Activated CD8-positive, alpha-beta T cell treated with anti-CD3 and anti-CD28 coated beads, Interleukin-2, amount 10 ng/mL, durations not matched to agents 7 days and 5 days (primary cell): ENCODE measurements around the gene TCIRG1. TPM values are rescaled to one million over a fixed set of nuclear protein-coding genes. Genes with fewer than 3 reads are reported as not detected.

Experiments used
- ATAC-seq: fragments of 150-1000 bp; cut with Tn5 transposase; one replicate; pipeline ENCODE4 v1.10.0; 2021; ENCODE audit warnings: moderate library complexity
- CTCF ChIA-PET: fragments of 350-600 bp; sonication (Branson Sonifier 250); formaldehyde crosslinking; loops from one replicate; lab custom pipeline; 2021; ENCODE audit warnings: antibody characterized with exemption; lab: Charles Lee
- POLR2A ChIA-PET: fragments of 350-600 bp; sonication (Branson Sonifier 250); formaldehyde crosslinking; loops from one replicate; lab custom pipeline; 2021; ENCODE audit warnings: antibody characterized with exemption; lab: Charles Lee
- DNase-seq: peaks from one replicate; pipeline ENCODE4 v3.0.0-alpha.2; 2020
- H3K27ac Mint-ChIP-seq: one replicate; pipeline ENCODE4 v1.8.0; 2021; ENCODE audit warnings: mild to moderate bottlenecking, mixed read lengths
- H3K27me3 Mint-ChIP-seq: one replicate; pipeline ENCODE4 v1.8.0; 2021; ENCODE audit warnings: low read depth, mixed read lengths
- H3K36me3 Mint-ChIP-seq: one replicate; pipeline ENCODE4 v1.8.0; 2021; ENCODE audit warnings: low read depth, mixed read lengths
- H3K4me1 Mint-ChIP-seq: one replicate; pipeline ENCODE4 v1.8.0; 2021; ENCODE audit warnings: low read depth, mixed read lengths
- H3K4me3 Mint-ChIP-seq: one replicate; pipeline ENCODE4 v1.8.0; 2021; ENCODE audit warnings: mild to moderate bottlenecking, mixed read lengths
- H3K9me3 Mint-ChIP-seq: one replicate; pipeline ENCODE4 v1.8.0; 2022; ENCODE audit warnings: mixed read lengths; ENCODE audit not compliant: insufficient read depth
- total RNA-seq, 2 experiments: library from RNA; stranded (reverse); gene quantifications; one replicate each; pipeline ENCODE4 v1.2.3, GENCODE V29; 2021

The TCIRG1 gene
- total RNA-seq, 2 experiments from 2014 or later: 238 to 263 TPM

GRCh38 chr11:68071281-68072048 is 32.6 kb downstream of the TCIRG1 start:
- DNase-seq (no peak), ATAC-seq (no peak)
- Mint-ChIP-seq H3K4me3 (no peak overlapping the region), H3K9me3 (no peaks in the 10 kb centered on the region), H3K4me1 (no peaks in the 10 kb centered on the region), H3K27ac (no peak overlapping the region), H3K27me3 (no peaks in the 10 kb centered on the region), H3K36me3 (peaks cover 17% of the 10 kb centered on the region)
- CTCF ChIA-PET: interaction anchor here (1.2 kb wide), 1 partner anchor 10 kb away, joined by 3 read pairs; no protein-coding TSS in a partner anchor
- POLR2A ChIA-PET: no interaction called here

GRCh38 chr11:68074584-68075352 is 35.9 kb downstream of the TCIRG1 start:
- Mint-ChIP-seq H3K4me1 (no peaks in the 10 kb centered on the region), H3K9me3 (no peaks in the 10 kb centered on the region), H3K4me3 (no peak overlapping the region), H3K27ac (no peak overlapping the region), H3K36me3 (peaks cover 9% of the 10 kb centered on the region), H3K27me3 (no peaks in the 10 kb centered on the region)
- ATAC-seq: no peak
- ChIA-PET CTCF (no interaction called here), POLR2A (no interaction called here)
- no peak for DNase-seq

- Mint-ChIP-seq H3K4me3 (no peak overlapping the region), H3K4me1 (no peaks in the 10 kb centered on the region), H3K27ac (no peak overlapping the region), H3K27me3 (no peaks in the 10 kb centered on the region), H3K9me3 (no peaks in the 10 kb centered on the region), H3K36me3 (no peaks in the 10 kb centered on the region)
- POLR2A ChIA-PET: no interaction called here
- ATAC-seq (no peak), DNase-seq (no peak)
- CTCF ChIA-PET: no interaction called here
Observed at GRCh38 chr11:68076371-68077042, 37.7 kb downstream of the TCIRG1 start.

- Mint-ChIP-seq H3K9me3 (no peaks in the 10 kb centered on the region), H3K27me3 (no peaks in the 10 kb centered on the region), H3K4me3 (no peak overlapping the region), H3K36me3 (no peaks in the 10 kb centered on the region), H3K4me1 (no peaks in the 10 kb centered on the region), H3K27ac (no peak overlapping the region)
- ATAC-seq: no peak
- ChIA-PET CTCF (no interaction called here), POLR2A (no interaction called here)
- DNase-seq: no peak
Observed at GRCh38 chr11:68077617-68078582, 39.1 kb downstream of the TCIRG1 start.

GRCh38 chr11:68080860-68081259 is 42.0 kb downstream of the TCIRG1 start:
- Mint-ChIP-seq H3K27ac (no peak overlapping the region), H3K27me3 (no peaks in the 10 kb centered on the region), H3K36me3 (no peaks in the 10 kb centered on the region), H3K9me3 (no peaks in the 10 kb centered on the region), H3K4me3 (no peak overlapping the region), H3K4me1 (no peaks in the 10 kb centered on the region)
- no peak for DNase-seq
- POLR2A ChIA-PET: no interaction called here
- no peak for ATAC-seq
- CTCF ChIA-PET: no interaction called here

- POLR2A ChIA-PET: no interaction called here
- H3K9me3 Mint-ChIP-seq: no peaks in the 10 kb centered on the region
- DNase-seq (no peak), ATAC-seq (no peak)
- H3K27ac Mint-ChIP-seq: no peak overlapping the region
- H3K4me1 Mint-ChIP-seq: no peaks in the 10 kb centered on the region
- H3K4me3 Mint-ChIP-seq: no peak overlapping the region
- H3K27me3 Mint-ChIP-seq: no peaks in the 10 kb centered on the region
- no peaks in the 10 kb centered on the region for H3K36me3 Mint-ChIP-seq
- CTCF ChIA-PET: no interaction called here
Observed at GRCh38 chr11:68081691-68082090, 42.9 kb downstream of the TCIRG1 start.

- Mint-ChIP-seq H3K4me3 (no peak overlapping the region), H3K36me3 (no peaks in the 10 kb centered on the region), H3K4me1 (no peaks in the 10 kb centered on the region), H3K9me3 (no peaks in the 10 kb centered on the region), H3K27me3 (no peaks in the 10 kb centered on the region), H3K27ac (no peak overlapping the region)
- ATAC-seq (no peak), DNase-seq (no peak)
- ChIA-PET CTCF (no interaction called here), POLR2A (no interaction called here)
Observed at GRCh38 chr11:68082481-68082880, 43.7 kb downstream of the TCIRG1 start.

- no peak for DNase-seq
- Mint-ChIP-seq H3K9me3 (no peaks in the 10 kb centered on the region), H3K36me3 (no peaks in the 10 kb centered on the region), H3K27me3 (no peaks in the 10 kb centered on the region), H3K27ac (no peak overlapping the region), H3K4me1 (no peaks in the 10 kb centered on the region), H3K4me3 (no peak overlapping the region)
- no peak for ATAC-seq
- ChIA-PET POLR2A (no interaction called here), CTCF (no interaction called here)
Observed at GRCh38 chr11:68083517-68083916, 44.7 kb downstream of the TCIRG1 start.

GRCh38 chr11:68089679-68090078 is 50.9 kb downstream of the TCIRG1 start:
- Mint-ChIP-seq H3K27ac (no peak overlapping the region), H3K4me1 (peaks cover 9% of the 10 kb centered on the region), H3K9me3 (no peaks in the 10 kb centered on the region), H3K36me3 (no peaks in the 10 kb centered on the region), H3K4me3 (no peak overlapping the region), H3K27me3 (no peaks in the 10 kb centered on the region)
- POLR2A ChIA-PET: no interaction called here
- DNase-seq (no peak), ATAC-seq (no peak)
- CTCF ChIA-PET: no interaction called here

GRCh38 chr11:68090287-68090686 is 51.5 kb downstream of the TCIRG1 start:
- ChIA-PET POLR2A (no interaction called here), CTCF (interaction anchor here (1.1 to 1.5 kb wide), 2 partner anchors 10 to 119 kb away, joined by 3 to 5 read pairs; no protein-coding TSS in a partner anchor)
- H3K9me3 Mint-ChIP-seq: no peaks in the 10 kb centered on the region
- peaks cover 9% of the 10 kb centered on the region for H3K4me1 Mint-ChIP-seq
- H3K36me3 Mint-ChIP-seq: no peaks in the 10 kb centered on the region
- ATAC-seq: no peak
- peak overlapping the region; percentile 32 for H3K4me3 Mint-ChIP-seq
- H3K27me3 Mint-ChIP-seq: no peaks in the 10 kb centered on the region
- peak overlapping the region; percentile 79 for H3K27ac Mint-ChIP-seq
- DNase-seq: no peak

GRCh38 chr11:68090706-68091105 is 51.9 kb downstream of the TCIRG1 start:
- peak overlapping the region; percentile 32 for H3K4me3 Mint-ChIP-seq
- POLR2A ChIA-PET: no interaction called here

More at GRCh38 chr11:68090706-68091105, 51.9 kb downstream of the TCIRG1 start:
- Mint-ChIP-seq H3K36me3 (no peaks in the 10 kb centered on the region), H3K27ac (peak overlapping the region; percentile 79), H3K4me1 (peaks cover 9% of the 10 kb centered on the region), H3K27me3 (no peaks in the 10 kb centered on the region), H3K9me3 (no peaks in the 10 kb centered on the region)
- DNase-seq: peak; percentile 47
- ATAC-seq: peak; percentile 81
- CTCF ChIA-PET: interaction anchor here (1.1 to 1.5 kb wide), 2 partner anchors 9 to 118 kb away, joined by 3 to 5 read pairs; no protein-coding TSS in a partner anchor
